GM21786 (cell line): ENCODE measurements around the gene SCYGR8.
"Not testable (repeated sequence)": the region's sequence is repeated elsewhere in the genome, so short reads cannot be mapped to it uniquely, and the experiment has no call there.

Experiments
- ATAC-seq: cut with Tn5 transposase; IDR thresholded peaks from one replicate; pipeline ENCODE4 v1.9.1; 2021; ENCODE audit not compliant: unreplicated experiment

Gene SCYGR8, protein sequence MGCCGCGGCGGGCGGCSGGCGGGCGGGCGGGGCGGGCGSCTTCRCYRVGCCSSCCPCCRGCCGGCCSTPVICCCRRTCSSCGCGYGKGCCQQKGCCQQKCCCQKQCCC

DNA sequence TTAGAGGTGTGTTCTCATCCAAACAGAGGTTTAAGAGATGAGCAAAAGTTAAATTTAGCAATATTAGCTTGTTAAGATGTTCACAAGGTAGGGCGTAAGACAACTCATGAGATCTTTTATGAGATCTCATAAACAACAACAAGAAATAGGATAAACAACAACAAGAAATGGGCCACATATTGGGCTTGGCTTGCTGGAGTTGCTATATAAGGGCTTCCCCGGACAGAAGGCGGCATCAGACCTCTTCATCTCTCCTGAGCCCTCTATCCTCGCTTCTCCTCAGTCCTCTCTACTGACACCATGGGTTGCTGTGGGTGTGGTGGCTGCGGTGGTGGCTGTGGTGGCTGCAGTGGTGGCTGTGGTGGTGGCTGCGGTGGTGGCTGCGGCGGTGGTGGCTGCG, at the start of gene SCYGR8:
TSS of gene SCYGR8 (plus strand) at position 301 of the 400 bp plus-strand sequence. CDS start at position 301, 0 bp downstream.
- no peak for ATAC-seq

DNA sequence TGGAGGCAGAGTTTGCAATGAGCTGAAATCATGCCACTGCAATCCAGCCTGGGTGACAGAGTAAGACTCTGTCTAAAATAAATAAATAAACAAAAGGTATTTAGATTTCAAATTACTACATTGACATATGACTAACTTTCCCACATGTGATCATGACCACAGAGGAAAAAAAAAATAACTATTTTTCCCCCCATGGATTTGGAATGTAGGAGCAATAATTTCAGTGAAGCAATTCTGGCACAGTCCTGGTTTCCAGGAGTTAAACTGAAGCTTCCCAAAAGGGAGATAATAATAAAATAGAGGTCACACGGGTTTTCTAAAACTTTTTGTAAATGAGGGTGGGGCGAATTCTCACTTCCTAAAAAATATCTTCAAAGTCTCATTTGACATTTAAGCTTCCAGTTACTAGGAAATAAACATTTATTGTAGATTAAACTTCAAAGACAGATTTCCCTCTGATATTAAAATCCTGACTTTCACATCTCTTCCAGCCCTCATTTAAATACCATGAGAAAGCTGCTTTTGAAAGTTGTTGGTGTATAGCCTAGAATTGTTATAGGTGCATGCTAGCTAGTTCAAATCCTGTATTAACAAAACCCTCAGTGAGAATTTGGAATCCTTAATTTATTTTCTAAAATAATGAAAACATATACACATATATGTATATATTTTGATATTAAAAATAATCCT, 48.6 kb upstream of the SCYGR8 start:
- no peak for ATAC-seq

DNA sequence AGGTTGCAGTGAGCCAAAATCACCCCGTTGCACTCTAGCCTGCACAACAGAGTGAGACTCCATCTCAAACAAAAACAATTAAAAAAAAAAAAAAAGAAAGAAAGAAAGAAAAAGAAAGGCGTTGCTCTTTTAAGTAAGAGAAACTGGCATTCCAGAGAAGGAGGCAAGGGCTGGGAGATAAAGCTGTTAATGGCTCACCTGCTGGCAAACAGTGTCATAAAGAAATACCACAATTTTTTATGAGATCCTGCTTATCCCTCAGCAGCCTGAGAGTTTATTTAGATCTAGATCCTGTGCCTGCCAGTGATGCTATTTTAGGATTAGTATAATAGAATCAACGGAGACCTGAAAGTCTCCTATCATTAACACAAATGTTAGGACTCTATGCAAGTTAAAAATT, 44.1 kb upstream of the SCYGR8 start:
- ATAC-seq = no peak

DNA sequence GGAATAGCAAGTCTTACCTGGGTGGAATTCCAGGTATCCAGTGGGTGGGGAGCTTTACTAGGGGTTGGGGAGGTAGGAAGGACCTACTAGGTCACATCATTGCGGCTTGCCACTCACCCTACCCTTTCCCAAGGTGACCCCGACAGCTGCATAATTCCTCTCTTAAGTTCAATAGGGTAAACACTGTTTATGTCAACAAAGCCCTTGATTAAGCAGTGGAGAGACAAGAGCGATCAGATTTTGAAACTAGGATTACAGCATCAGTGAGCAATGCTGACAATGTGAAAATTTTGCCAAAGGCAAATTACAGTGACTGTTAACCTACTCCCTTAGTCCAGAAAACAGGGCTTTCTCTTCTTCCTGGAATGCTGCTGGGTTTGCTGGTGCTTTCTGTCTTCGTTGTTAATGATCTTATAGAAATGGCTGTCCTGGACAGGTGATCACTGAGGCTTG, 42.4 kb upstream of the SCYGR8 start:
- ATAC-seq = no peak

DNA sequence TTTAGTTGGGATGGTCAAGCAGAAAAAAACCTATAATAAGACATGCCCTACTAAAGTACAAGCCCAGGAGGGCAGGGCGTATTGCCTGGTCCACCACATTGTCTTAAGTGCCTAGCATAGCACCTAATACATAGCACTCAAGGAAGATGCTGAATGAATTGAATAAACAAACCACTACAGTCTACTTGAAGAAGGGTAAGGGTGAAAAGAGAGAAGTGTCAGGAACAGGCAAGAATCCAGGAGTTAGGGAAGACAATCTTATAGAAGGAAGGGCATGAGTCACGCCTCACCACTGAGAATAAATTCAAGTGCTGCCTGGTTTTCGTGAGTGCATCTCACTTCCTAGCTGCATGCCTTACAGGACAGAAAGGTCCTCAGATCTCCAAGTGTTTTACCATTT, 41.7 kb upstream of the SCYGR8 start:
- no peak for ATAC-seq

DNA sequence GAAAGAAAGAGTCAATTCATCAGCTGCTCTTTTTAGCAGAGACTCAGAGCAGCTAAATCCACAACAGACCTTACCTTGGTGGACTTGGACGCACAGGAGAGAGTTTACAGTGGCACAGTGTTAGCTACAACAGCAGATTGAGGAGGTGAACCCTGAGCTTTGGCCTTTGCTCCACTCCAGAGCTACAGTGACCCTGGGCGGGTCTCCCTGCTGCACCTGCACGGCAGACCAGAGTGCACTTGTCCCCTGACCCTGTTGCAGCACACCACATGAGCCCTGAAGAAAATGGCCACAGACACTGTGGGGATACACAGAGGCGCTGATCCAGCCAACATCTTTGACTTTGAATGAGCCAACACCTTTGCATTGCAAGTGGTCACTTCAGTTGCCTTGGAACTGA, 38.8 kb upstream of the SCYGR8 start:
- no peak for ATAC-seq

DNA sequence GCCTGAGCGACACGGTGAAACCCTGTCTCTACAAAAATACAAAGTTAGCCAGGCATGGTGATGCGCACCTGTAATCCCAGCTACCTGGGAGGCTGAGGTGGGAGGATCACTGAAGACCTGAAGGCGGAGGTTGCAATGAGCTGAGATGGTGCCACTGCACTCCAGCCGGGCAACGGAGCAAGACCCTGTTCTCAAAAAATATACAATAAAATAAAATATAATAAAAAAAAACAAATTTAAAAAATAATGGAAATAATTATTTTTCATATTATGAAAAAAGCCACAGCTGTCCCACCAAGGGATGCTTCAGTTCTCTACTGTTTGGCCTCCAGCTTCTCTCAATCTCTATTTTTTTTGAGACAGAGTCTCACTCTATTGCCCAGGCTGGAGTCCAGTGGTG, 38.3 kb upstream of the SCYGR8 start:
- ATAC-seq = no peak

DNA sequence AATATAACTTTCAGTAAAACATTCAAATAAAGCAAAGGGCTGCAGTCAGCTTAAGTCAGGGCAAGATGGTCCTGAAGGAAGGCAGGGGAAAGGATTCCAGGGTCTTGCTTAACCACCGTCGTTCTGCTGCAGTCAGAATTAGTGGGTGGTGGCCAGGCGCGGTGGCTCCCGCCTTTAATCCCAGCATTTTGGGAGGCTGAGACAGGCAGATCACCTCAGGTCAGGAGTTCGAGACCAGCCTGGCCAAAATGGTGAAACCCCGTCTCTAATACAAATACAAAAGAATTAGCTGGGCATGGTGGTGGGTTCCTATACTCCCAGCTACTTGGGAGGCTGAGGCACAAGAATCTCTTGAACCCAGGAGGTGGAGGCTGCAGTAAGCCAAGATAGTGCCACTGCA, 34.7 kb upstream of the SCYGR8 start:
- no peak for ATAC-seq

DNA sequence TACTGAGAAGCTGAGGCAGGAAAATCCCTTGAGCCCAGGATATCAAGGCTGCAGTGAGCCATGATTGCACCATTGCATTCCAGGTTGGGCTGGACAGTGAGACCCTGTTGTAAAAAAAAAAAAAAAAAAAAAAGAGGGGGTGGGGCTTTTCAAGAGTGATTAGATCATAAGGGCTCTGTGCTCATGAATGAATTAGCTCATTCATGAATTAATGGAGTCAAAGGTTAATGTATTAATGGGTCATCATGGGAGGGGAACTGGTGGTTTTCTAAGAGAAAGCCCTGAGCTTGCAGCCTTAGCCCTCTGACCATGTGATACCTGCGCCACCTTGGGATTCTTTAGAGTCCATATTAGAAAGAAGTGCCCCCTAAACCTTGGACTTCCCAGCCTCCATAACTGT, 32.4 kb upstream of the SCYGR8 start:
- no peak for ATAC-seq

DNA sequence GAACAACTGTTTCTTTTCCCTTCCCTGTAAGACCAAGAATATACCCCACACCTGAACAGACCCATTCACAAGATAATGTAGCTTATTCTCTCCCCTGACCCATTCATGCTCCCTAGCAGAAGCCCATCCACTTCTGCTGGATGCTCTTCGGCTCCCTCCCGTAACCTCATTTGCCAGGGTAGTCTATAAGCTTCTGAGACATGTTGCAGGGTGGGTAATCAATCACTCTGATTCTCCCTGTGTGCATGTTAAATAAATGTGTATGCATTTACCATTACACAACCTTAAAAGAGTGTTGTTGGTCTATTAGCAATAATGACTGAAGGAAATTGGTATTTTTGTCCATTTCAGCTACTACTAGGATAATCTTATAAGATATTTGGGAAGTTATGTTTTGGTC, 29.2 kb upstream of the SCYGR8 start:
- no peak for ATAC-seq

DNA sequence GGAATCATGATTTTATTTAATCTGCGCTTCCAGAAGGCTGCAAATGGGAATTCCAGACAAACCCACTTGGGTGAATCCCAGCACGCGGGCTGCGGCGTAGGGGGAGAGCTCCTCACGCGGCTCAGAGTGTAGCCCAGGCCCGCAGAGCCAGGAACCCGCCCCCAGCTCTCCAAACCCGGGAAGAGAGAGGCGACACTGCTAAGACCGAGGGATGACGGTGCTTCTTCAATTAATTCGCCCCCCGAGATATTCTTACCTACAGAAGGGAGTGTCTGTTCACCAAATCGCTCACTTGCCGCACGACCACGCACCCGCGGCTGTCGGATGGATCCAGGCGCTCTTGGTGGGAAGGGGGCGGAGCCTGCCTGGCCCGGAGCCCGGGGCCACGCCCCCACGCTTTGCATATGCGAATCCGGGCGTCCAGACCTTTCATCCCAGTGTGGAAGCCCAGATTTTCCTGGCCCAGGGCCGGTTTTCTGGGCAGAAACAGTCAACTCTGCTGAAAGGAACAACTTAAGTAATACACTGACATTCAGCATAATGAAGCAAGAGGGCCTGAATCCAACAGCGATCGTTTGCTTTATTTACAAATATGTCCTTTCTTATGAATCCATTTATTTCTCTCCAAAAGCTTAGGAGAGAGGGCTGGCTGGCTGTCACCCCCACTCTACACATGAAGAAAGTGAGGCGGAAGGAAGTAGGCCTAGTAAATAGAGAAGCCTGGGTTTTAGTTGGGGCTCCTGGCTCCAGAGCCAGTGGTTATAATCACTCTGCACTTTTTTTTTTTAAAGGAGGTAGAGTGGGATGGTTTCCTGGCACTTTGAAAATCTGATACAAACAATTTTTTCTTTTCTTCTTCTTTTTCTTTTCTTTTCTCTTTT, 27.8 kb upstream of the SCYGR8 start, which contains the start of gene SLC19A3:
TSS of gene SLC19A3 (minus strand) at position 342 of the 881 bp plus-strand sequence. CDS start 15,710 bp downstream, outside the sequence.
- no peak for ATAC-seq

DNA sequence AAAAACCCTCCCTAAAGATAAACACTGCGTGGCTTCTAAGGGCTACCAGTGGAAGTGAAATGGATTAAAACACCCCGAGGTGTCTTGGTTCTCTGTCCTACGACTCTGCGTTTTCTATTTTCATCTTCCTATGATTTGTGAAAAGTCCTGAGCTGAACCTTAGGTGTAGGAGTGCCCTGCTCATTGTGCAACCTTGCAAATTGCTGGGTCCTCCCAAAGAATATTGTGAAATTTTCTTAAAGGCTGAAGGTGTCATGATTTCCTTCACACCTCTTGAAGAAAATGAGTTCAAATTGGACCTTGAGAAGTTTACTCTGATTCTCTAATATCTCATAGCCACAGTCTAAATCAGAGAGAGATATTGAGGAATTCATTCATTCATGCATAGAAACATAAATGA, 26.1 kb upstream of the SCYGR8 start:
- ATAC-seq = no peak

DNA sequence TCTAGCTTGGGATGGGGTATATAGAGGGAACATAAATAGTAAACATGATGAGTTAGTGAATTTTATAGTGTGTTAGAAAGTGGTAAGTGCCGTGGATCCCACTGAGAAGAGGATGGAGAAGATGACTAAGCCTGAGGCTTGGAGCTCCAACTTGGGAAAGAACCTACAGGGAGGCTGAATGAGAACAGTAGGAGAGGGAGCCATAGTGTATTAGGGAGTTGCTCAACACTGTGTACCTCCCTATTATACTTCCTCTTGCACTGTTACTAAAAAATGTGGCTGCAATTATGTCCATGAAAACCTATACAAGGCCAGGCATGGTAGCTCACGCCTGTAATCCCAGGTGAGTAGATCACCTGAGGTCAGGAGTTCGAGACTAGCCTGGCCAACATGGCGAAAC, 25.0 kb upstream of the SCYGR8 start:
- ATAC-seq = no peak

DNA sequence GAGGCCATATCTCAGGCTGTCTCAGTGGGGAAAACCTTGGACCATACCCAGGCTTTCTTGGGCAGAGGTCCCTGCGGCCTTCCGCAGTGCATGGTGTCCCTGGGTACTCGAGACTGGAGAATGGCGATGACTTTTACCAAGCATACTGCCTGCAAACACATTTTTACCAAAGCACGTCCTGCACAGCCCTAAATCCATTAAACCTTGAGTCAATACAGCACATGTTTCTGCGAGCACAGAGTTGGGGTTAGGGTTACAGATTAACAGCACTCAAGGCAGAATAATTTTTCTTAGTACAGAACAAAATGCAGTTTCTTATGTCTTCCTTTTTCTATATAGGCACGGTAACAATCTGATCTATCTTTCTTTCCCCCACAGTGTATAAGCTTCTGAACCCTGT, 22.9 kb upstream of the SCYGR8 start:
- not testable (repeated sequence) for ATAC-seq

DNA sequence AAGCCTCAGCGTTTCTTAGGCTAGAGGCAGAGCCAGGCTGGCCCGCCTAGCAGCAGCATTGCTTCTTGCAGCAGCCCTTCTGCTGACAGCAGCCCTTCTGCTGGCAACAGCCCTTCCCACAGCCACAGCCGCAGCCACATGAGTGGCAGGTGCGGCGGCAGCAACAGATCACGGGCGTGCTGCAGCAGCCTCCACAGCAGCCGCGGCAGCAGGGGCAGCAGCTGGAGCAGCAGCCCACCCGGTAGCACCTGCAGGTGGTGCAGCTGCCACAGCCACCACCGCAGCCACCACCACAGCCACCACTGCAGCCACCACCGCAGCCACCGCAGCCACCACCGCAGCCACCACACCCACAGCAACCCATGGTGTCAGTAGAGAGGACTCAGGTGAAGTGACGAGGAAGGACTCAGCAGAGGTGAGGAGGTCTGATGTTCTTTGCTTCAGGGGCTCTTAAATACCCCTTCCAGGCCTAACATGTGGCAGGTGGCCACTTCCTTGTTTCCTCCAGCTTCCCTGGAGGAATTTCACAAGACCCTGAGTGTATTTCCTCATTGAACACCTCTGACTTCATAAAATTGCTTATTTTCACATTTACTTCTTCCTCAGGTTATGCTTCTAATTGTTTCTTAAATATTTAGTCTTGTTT, 21.2 kb upstream of the SCYGR8 start, which contains the start of gene SCYGR6:
TSS of gene SCYGR6 (minus strand) at position 364 of the 646 bp plus-strand sequence. CDS start at position 364, 0 bp downstream.
- ATAC-seq = no peak

DNA sequence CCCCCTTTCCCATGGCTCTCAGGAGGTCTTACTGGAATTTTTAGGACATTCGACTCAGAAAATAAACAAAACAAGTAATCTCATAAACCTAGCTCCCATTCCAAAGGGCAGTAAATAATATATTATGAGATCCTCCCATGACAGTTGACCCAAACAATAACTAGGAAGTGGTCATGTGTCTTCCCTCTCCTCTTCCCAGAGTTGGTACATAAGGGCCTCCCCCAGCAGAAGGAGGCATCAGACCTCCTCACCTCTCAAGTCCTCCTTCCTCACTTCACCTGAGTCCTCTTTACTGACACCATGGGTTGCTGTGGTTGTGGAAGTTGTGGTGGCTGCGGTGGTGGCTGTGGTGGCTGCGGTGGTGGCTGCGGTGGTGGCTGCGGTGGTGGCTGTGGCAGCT, 17.7 kb upstream of the SCYGR8 start, which contains the start of gene SCYGR7:
TSS of gene SCYGR7 (plus strand) at position 301 of the 400 bp plus-strand sequence. CDS start at position 301, 0 bp downstream.
- ATAC-seq = no peak

DNA sequence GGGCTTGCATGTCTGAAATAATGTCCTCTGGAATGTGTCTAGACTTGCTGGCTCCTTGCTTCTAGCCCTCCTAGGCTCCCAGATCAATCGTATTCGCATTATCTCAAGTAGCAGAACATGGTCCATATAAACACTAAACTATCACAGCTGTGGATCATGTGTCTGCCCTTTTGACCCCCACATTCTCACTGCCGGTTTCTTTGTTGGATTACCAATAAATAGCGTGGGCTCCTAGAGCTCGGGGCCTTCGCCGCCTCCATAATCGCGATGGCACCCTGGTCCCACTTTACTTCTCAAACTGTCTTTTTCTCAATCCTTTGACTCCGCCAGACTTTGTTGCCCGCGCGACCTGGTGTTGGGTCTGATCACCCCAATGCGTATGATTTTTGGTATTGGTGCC, 6.3 kb upstream of the SCYGR8 start:
- ATAC-seq = no peak

DNA sequence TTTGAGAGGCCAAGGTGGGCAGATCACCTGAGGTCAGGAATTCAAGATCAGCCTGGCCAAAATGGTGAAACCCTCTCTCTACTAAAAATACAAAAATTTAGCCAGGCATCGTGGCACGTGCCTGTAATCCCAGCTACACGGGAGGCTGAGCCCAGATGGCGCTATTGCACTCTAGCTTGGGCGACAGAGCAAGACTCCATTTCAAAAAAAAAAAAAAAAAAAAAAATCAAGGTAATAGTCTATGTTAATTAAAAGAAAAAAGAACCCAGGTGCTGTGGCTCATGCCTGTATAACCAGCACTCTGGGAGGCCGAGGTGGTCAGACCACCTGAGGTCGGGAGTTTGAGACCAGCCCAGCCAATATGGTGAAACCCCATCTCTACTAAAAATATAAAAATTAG, 5.0 kb upstream of the SCYGR8 start:
- not testable (repeated sequence) for ATAC-seq

DNA sequence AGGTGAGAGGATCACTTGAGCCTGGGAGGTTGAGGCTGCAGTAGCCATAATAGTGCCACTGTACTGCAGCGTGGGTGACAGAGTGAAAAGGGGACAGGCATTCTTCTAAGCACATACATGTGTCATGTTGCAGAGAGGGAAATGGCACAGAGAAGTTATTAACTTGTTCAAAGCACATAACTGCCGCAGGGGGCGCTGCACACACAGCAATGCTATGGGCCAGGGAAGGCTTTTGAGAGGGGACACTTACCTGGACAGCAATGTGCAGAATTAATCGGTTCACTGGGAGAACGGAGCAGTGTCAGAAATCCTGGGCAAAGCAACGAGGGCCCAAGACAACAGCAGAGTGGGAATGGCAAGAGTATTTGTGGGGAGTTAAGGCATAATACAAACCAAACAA, 2.4 kb downstream of the SCYGR8 start:
- ATAC-seq = no peak

DNA sequence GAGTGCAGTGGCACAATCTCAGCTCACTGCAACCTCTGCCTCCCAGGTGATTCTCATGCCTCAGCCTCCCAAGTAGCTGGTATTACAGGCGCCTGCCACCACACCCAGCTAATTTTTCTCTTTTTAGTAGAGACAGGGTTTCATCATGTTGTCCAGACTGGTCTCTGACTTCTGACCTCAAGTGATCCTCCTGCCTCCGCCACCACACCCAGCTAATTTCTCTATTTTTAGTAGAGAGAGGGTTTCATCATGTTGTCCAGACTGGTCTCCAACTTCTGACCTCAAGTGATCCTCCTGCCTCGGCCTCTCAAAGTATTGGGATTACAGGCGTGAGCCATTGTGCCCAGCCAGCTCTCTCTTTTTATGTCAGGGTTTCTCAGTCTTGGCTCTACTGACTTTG, 10.6 kb downstream of the SCYGR8 start:
- not testable (repeated sequence) for ATAC-seq
